ENCODE data around the gene PXDC1.
"Not testable (repeated sequence)": the region's sequence is repeated elsewhere in the genome, so short reads cannot be mapped to it uniquely, and the experiment has no call there.

Gene PXDC1

GRCh38 chr6:3732345-3733141 is 19.0 kb downstream of the PXDC1 start:
- no peak for DNase-seq (ENCODE audit: low read depth, low spot score)

GRCh38 chr6:3731700-3732099 is 19.8 kb downstream of the PXDC1 start:
- DNase-seq (ENCODE audit: low read depth, low spot score) = no peak

- no peak for DNase-seq (ENCODE audit: low read depth, low spot score)
These were observed 21.7 kb downstream of the PXDC1 start for GRCh38 chr6:3729603-3730344.

GRCh38 chr6:3727593-3728108 is 23.9 kb downstream of the PXDC1 start:
- no peak for DNase-seq (ENCODE audit: low read depth, low spot score)

GRCh38 chr6:3727036-3727435 is 24.5 kb downstream of the PXDC1 start:
- no peak for DNase-seq (ENCODE audit: low read depth, low spot score)

GRCh38 chr6:3726421-3726820 is 25.1 kb downstream of the PXDC1 start:
- no peak for DNase-seq (ENCODE audit: low read depth, low spot score)

GRCh38 chr6:3725145-3726047 is 26.1 kb downstream of the PXDC1 start:
- DNase-seq (ENCODE audit: low read depth, low spot score) = no peak

- DNase-seq (ENCODE audit: low read depth, low spot score) = no peak
These were observed 26.9 kb downstream of the PXDC1 start for GRCh38 chr6:3724451-3725144.

- DNase-seq (ENCODE audit: low read depth, low spot score) = no peak
These were observed 27.5 kb downstream of the PXDC1 start for GRCh38 chr6:3723966-3724365.

GRCh38 chr6:3723251-3723650 is 28.3 kb downstream of the PXDC1 start:
- DNase-seq (ENCODE audit: low read depth, low spot score) = no peak

GRCh38 chr6:3722785-3723184 is 28.7 kb downstream of the PXDC1 start:
- no peak for DNase-seq (ENCODE audit: low read depth, low spot score)

- peak; percentile 79 for DNase-seq (ENCODE audit: low read depth, low spot score)
These were observed 29.5 kb downstream of the PXDC1 start for GRCh38 chr6:3721810-3722621.

GRCh38 chr6:3720770-3721169 is 30.7 kb downstream of the PXDC1 start:
- DNase-seq (ENCODE audit: low read depth, low spot score) = not testable (repeated sequence)

GRCh38 chr6:3719462-3720308 is 31.8 kb downstream of the PXDC1 start:
- no peak for DNase-seq (ENCODE audit: low read depth, low spot score)

- DNase-seq (ENCODE audit: low read depth, low spot score) = no peak
These were observed 33.1 kb downstream of the PXDC1 start for GRCh38 chr6:3718407-3718806.

- no peak for DNase-seq (ENCODE audit: low read depth, low spot score)
These were observed 36.2 kb downstream of the PXDC1 start for GRCh38 chr6:3715285-3715684.

- no peak for DNase-seq (ENCODE audit: low read depth, low spot score)
These were observed 36.7 kb downstream of the PXDC1 start for GRCh38 chr6:3714768-3715167.

GRCh38 chr6:3714111-3714510 is 37.4 kb downstream of the PXDC1 start:
- DNase-seq (ENCODE audit: low read depth, low spot score) = no peak
